CD4-positive, alpha-beta T cell treated with Interleukin-15 for 4 hours (primary cell): ENCODE results near the gene GLI3.

Experiments
- DNase-seq: peaks from one replicate; pipeline ENCODE4 v3.0.0-alpha.2; 2020; ENCODE audit warnings: low spot score

The GLI3 gene

DNA sequence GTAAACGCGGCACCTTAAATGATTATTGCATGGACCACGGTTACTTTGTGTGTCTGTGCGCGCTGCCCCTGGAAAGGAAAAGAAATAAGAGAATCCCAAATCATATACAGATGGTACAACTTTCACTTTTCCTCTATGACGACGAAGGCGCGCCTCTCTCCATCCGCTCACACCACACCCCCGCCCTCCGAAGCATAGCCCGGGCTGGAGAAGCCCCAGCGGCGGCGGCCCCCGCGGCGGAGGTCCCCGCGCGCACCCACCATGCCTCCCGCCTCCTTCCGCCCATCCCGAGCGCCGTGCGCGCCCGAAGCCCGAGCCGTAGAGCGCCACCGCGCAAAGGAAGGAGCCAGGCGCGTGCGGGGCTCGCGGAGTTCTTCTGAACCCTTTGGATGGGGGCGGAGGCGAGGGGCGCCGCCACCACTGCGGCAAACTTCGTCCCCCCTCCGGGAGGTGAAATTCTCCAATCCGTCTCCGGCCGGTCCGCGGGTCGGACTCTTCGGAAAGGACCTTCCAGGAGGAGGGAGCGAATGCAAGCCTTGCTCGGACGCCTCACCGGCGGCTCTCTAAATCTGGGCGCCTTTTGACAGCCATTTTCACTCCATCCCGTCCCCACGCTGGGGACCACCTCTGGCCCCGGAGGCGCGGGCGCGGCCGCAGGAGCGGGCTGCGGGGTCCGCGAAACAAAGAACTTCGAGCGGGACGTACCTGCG, 588 bp downstream of the GLI3 start:
- DNase-seq = no peak

DNA sequence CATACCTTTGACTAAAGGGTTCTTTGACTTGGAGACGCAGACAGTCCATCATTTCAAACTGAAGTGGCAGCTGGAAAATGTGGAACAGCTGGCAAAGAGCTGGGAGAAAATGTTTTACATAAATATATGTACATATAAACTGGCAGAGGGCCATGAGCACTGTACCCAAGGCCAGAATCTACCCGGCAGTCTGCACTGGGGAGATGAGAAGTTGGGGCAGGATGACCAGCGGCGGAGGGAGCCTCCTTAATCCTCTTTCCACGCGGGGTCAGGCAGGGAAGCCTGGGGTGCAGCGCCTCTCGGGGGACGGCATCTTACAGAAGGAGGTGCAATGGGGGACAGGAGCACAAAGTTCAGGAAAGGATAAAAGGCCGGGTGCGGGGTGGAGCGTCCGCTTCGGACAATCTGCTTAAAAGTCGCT, 1.3 kb downstream of the GLI3 start:
- no peak for DNase-seq

GRCh38 chr7:42234736-42235135, 2.3 kb downstream of the GLI3 start:
- DNase-seq = no peak

DNA sequence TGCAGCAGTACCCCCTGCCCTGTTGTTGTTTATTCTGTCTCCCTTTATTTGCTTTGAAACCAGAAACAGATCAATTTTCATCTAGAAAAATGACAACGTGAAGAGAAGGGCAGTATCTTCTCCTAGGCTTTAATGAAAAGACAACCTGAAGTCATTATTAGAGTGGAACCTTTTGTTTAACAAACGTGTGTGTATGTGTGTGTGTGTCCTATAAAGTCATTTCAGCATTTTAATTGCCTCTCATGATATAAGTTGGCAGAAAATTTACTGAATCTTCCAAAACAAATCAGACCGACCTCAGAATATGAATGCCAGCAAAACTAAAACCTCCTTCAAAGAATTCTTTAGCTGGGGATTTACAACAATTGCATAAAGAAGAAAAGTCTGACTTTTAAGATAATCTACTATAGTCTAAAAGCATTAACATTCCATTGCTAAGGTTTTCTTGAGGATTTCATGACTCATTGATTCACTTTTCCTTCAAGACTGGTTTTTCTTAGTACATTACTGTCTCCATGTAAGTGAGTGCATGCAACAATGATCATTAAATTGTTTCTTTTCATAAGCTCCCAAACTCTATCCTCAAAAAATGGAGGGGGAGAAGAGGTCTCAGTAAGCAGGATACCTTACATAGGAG, 3.2 kb downstream of the GLI3 start:
- no peak for DNase-seq

DNA sequence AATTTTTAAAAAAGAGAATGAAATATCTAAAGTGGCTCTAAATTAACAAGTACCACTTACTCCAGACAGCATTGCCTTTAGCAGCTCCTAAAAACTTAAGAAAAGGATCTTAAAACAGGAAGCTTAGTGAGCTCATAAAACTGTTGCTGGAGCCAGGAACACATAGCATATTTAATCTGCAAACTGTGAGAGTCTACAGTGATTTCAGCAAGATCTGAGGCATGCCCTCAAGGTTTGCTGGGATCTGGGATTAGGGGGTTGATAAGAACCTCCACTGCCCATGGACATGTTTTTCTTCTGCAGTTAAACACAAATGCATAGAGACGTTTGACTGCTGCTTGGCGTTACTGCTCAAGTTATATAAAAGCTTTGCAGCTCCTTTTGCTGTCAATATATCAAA, 3.8 kb downstream of the GLI3 start:
- no peak for DNase-seq

- DNase-seq = no peak
Measured at GRCh38 chr7:42232275-42232674, 4.7 kb downstream of the GLI3 start.

- no peak for DNase-seq
Measured at GRCh38 chr7:42231043-42231787, 5.8 kb downstream of the GLI3 start.

GRCh38 chr7:42227936-42228591, 8.9 kb downstream of the GLI3 start:
- DNase-seq = no peak

DNA sequence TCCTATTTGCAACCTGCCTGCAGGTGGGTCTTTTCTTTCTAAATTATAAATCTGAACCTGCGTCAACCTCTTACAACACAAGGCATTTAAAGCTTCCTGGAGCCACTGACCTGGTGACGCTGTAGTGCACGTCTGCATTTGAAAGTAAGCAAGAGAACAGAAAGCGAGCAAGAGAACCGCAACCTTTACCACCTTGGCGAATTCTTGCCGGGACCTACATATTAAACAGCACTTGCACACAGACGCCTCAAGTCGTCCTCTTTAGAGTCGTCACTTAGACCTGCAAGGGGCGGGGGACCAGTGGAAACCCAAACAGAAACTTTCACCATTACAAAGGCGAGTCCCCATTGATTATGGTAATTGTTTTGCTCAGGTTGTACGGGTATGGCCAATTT, 9.5 kb downstream of the GLI3 start:
- DNase-seq = no peak

GRCh38 chr7:42227021-42227420, 10.0 kb downstream of the GLI3 start:
- DNase-seq = no peak

DNA sequence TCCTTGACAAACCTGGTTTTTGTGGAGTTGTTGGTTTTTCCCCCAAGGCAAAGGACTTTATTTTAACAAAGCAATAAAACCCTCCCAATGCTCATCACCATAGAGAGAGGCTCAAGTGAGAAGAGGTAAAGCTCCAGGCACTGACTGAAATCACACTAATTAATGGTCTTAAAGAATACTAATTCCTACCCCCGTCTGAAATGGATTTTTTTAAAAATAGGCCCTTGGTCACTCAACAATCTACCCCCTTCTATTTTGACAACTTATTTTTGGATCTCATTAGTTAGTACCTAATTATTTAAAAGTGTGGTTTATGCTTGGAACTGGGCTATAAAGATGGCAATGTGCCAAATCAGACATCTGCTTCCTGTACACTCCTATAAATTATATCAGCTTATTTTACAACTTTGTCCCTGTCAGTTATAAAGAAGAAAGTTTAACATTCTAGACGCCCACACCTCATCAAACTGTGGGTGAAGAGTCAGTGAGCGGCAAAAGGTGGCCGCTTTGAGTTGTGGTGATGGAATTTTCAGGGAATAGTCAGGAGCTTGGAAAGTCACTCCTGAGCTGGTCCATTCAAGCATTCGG, 10.6 kb downstream of the GLI3 start:
- no peak for DNase-seq

GRCh38 chr7:42224391-42225003, 12.5 kb downstream of the GLI3 start:
- DNase-seq = no peak

GRCh38 chr7:42222891-42223290, 14.1 kb downstream of the GLI3 start:
- DNase-seq = no peak

DNA sequence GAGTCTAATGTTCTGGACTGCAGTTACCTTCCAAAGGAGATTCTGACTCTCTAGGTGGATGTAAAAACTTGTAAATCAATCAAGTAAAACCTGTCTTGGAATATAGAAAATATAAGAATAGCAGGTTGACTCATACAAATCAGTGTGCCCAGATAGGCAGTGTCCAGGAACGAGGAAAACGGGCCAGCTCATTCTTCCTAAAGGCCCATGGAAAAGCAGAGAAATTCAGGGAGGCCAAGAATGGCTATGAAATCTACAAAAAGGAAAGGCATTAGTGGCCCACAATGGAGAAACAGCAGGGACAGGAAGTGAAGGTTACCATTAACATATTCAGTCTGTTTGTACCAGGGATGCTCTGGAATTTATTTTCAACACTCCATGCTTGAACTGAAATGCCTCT, 14.9 kb downstream of the GLI3 start:
- DNase-seq = no peak

DNA sequence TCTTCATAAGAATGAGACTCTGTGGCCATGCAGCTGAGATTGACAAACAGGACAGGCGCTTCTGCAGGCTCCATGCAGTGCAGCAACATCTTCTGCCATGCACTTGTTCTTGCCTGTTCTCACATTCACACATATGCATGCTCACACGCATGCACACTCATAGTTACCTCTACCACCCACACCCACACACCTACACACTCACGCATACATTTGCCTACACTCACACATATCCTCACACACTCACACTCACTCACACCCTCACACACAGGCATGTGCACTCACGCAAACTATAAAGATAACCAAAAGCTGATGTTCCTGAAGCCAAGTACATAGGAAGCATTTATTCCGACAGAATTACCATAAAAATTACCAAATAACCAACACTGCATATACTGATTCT, 15.7 kb downstream of the GLI3 start:
- no peak for DNase-seq

DNA sequence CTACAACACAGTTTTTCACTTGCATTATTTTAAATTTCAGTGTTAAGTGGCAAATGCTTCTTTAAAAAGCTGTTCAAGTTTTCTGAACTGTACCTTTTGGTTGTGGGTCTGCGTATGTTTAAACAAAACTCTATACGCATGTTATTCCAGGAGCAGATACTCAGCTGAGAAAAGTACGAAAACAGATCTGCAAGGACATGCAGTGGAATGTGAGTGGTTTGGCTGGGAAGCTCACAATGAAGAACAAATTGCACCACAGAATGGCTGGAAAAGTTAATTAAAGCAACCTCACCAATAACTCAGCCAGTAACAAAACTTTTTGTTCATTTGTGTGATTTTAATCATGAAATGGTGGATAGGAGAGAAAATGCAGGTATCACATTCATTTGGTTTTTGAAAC, 17.6 kb downstream of the GLI3 start:
- no peak for DNase-seq

DNA sequence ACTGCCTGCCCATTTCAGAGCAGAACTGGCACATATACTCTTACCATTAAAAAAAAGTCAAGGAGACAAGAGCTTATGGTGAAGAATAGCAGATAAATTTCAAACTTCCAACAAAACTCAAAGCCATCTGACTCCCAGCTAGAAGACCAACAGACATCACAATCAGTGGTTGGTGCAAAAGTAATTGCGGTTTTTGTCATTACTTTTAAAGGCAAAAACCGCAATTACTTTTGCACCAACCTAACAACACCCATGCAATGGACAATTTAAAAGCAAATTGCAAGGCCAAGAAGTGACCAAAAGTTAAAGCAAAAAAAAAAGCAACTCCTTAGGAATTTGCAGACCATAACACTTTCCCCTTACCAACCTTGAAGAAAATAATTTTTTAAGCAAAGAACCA, 18.8 kb downstream of the GLI3 start:
- DNase-seq = no peak

DNA sequence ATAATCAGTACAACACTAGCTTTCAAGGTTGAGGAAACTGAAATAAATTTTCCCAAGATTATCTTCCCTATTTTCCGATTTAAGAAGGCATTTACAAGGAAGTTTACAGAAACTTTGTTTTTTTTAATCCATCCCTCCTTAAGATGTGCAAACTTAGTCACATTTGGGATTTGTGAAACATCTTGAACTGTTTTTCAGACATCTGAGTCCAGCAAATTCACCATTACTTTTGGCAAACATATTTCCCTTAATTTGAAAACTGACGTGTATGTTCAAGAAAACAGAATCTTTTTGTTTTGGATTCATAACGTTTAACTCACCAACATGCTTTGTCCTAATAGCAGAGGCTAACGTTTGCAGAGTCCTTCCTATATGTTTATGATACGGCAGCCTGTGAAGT, 19.5 kb downstream of the GLI3 start:
- no peak for DNase-seq

DNA sequence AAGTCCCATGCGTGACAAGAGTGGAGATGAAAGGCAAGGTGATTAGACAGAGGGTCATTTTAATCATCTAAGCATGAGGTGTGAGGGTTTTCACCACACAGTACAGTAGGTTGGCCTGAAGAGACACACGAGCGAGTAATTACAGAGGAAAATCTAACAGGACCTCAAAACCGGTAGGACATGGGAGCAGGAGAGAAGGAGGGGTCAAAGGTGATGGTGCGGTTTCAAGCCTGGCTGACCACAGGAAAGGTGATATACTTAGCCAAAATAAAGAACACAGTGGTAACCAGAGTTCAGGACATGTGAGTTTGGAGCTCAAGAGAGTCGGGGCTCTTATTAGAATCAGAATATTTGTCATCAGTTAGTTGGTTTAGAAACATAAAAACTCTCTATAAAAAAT, 20.0 kb downstream of the GLI3 start:
- DNase-seq = no peak

DNA sequence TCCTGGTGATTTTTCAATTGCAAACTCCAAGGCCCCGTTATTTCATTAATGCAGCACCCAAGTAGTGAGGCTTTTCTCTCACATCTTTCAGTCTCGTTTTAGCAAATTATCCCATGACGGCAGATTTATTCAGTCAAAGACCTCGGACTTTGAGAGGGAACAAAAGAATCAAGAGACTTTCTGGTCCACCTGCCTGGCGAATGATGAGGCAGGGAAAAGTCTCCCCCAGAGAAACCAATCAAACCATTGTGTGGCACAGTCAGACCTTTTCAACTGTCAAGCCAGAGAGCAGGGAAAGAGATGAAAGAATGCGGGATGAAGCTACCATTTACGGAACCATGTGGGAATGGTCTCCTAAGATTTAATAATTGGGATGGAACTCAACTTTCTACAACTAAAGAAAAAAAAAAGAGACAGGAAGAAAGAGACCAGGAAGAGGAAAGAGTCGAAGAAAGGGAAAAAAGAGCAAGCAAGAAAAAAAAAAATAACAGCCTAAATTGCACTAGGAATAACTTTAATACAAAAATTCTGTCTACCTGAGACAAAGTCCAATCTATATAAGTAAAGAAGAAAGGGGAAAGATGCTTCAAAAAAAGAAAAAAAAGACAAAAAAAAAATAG, 22.8 kb downstream of the GLI3 start:
- DNase-seq = no peak

- DNase-seq = no peak
Measured at GRCh38 chr7:42213093-42213492, 23.9 kb downstream of the GLI3 start.
